ENCODE measurements around the gene CALM1.

DNA sequence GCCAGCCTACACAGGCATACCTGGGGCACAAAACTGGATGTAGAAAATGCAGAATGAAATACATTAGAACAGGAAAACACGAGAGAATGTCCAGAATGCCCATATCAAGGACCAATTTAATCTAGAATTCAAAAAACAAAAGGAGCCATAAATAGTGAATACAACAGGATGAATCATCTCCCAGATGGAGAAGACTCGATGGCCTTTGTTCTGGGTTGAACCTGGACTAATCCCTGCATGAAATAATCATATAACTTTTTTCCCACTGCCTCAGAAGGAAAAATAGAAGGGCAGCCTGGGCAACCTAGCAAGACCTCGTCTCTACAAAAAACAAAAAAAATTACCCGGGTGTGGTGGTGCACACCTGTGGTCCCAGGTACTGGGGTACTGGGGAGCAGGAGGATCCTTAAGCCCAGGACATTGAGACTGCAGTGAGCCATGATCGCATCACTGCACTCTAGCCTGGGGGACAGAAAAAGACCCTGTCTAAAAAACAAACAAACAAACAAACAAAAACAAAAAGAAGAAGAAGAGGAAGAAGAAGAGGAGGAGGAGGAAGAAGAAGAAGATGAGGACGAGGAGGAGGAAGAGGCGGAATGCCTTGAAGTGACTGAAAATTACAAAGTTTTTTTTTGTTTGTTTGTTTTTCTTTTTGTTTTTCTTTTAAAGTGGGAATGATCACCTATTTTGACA, 34.8 kb upstream of the CALM1 start:
- TF ChIP-seq, protein P1, sequence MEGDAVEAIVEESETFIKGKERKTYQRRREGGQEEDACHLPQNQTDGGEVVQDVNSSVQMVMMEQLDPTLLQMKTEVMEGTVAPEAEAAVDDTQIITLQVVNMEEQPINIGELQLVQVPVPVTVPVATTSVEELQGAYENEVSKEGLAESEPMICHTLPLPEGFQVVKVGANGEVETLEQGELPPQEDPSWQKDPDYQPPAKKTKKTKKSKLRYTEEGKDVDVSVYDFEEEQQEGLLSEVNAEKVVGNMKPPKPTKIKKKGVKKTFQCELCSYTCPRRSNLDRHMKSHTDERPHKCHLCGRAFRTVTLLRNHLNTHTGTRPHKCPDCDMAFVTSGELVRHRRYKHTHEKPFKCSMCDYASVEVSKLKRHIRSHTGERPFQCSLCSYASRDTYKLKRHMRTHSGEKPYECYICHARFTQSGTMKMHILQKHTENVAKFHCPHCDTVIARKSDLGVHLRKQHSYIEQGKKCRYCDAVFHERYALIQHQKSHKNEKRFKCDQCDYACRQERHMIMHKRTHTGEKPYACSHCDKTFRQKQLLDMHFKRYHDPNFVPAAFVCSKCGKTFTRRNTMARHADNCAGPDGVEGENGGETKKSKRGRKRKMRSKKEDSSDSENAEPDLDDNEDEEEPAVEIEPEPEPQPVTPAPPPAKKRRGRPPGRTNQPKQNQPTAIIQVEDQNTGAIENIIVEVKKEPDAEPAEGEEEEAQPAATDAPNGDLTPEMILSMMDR (conservative IDR thresholded peaks at IDR 0.05): no peak
- no peak for TF ChIP-seq ZFX (IDR thresholded peaks at IDR 0.05)
